ENCODE results near the gene ARF1.

ARF1 gene

GRCh38 chr1:228134591-228134990 is 52.1 kb downstream of the ARF1 start:
- DNase-seq: no peak

- DNase-seq: no peak
Measured at GRCh38 chr1:228136901-228137300, 54.4 kb downstream of the ARF1 start.

- DNase-seq: no peak
Measured at GRCh38 chr1:228139406-228139930, 57.0 kb downstream of the ARF1 start.

GRCh38 chr1:228139931-228140723 is 57.6 kb downstream of the ARF1 start, which contains the start of gene GUK1:
Gene GUK1, plus strand, starts transcription at chr1:228140279. Its CDS starts 24 bp downstream, at chr1:228140303.
- DNase-seq: peak; percentile 100

- no peak for DNase-seq
Measured at GRCh38 chr1:228140724-228141225, 58.3 kb downstream of the ARF1 start.

- peak; percentile 51 for DNase-seq
Measured at GRCh38 chr1:228141226-228142044, 58.9 kb downstream of the ARF1 start.

GRCh38 chr1:228142155-228142691 is 59.7 kb downstream of the ARF1 start:
- DNase-seq: no peak

- no peak for DNase-seq
Measured at GRCh38 chr1:228142701-228143136, 60.2 kb downstream of the ARF1 start.

GRCh38 chr1:228143480-228144192 is 61.1 kb downstream of the ARF1 start:
- no peak for DNase-seq

GRCh38 chr1:228144193-228144992 is 61.9 kb downstream of the ARF1 start:
- DNase-seq: no peak

GRCh38 chr1:228144993-228145343 is 62.5 kb downstream of the ARF1 start:
- DNase-seq: no peak

GRCh38 chr1:228145463-228146416 is 63.2 kb downstream of the ARF1 start:
- DNase-seq: no peak

GRCh38 chr1:228146417-228147150 is 64.1 kb downstream of the ARF1 start:
- no peak for DNase-seq

- no peak for DNase-seq
Measured at GRCh38 chr1:228147151-228147693, 64.7 kb downstream of the ARF1 start.

GRCh38 chr1:228147768-228148167 is 65.3 kb downstream of the ARF1 start:
- DNase-seq: no peak

- no peak for DNase-seq
Measured at GRCh38 chr1:228148196-228148861, 65.8 kb downstream of the ARF1 start.
